ENCODE measurements around the gene PRKG1. TPM values are rescaled to one million over a fixed set of nuclear protein-coding genes. Genes with fewer than 3 reads are reported as not detected.
"Not testable (repeated sequence)": the region's sequence is repeated elsewhere in the genome, so short reads cannot be mapped to it uniquely, and the experiment has no call there.

The PRKG1 gene
- total and polyA plus RNA-seq, 8 donors, result 1.2 to 9.6 (median 2.9) TPM

- 70 to 76% methylated on average over 6 of the region's 6 CpGs for WGBS, 2 donors
- intact Hi-C loops (cut with DNase I), result no loop called here
- Histone ChIP-seq H3K4me3 (no peak overlapping the region), H3K4me1 (no peaks in the 10 kb centered on the region), H3K27me3 (no peaks in the 10 kb centered on the region), H3K27ac (no peak overlapping the region), H3K36me3 (no peaks in the 10 kb centered on the region), H3K9me3 (no peaks in the 10 kb centered on the region)
- no peak for FAIRE-seq
- TF ChIP-seq CTCF (IDR thresholded peaks at IDR 0.05), result no peak
- DNase-seq, result no peak
- ATAC-seq, result no peak
Measured at GRCh38 chr10:52032681-52033629, 958.7 kb downstream of the PRKG1 start.

DNA sequence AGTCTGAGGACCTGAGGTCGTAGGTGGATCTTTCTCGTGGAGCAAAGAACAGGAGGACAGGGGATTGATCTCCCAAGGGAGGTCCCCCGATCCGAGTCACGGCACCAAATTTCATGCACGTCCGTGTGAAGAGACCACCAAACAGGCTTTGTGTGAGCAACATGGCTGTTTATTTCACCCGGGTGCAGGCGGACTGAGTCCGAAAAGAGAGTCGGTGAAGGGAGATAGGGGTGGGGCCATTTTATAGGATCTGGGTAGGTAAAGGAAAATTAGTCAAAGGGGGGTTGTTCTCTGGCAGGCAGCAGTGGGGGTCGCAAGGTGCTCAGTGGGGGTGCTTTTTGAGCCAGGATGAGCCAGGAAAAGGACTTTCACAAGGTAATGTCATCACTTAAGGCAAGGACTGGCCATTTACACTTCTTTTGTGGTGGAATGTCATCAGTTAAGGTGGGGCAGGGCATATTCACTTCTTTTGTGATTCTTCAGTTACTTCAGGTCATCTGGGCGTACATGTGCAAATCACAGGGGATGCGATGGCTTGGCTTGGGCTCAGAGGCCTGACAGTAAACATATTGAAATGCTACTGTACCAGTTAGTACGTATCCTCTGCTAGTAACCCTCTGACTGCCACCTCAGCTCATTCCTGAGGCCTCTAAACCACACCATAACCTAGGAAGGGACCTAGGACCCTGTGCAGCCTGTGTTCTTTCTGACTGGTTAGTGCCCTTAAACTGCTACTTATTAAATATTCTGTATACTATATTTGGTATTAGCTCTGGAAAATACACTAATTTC is 964.9 kb downstream of the PRKG1 start:
- H3K4me1 ChIP-seq; FAIRE-seq; H3K9me3 ChIP-seq; H3K36me3 ChIP-seq; intact Hi-C loops (cut with DNase I); H3K27me3 ChIP-seq; DNase-seq; H3K4me3 ChIP-seq; H3K27ac ChIP-seq; ATAC-seq: not testable (repeated sequence)
- WGBS, 2 donors, result 84 to 95% methylated on average over 12 to 15 of the region's 15 CpGs

DNA sequence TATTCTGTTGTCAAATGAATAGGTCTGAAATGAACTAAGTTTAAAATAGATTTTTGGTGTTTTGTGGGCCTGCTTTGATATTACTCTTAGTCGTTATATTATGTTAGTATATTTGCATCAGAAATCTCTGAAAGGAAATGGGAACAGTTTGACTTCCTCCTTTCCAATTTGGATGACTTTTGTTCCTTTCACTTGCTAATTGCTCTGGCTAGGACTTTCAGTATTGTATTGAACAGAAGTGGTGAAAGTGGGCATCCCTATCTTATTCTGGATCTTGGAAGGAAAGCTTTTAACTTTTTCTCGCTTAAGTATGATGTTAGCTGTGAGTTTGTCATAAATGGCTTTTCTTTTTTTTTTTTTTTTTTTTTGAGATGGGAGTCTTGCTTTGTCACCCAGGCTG is 966.2 kb downstream of the PRKG1 start:
- intact Hi-C loops (cut with DNase I), result no loop called here
- no peak for ATAC-seq
- H3K36me3 ChIP-seq, result no peaks in the 10 kb centered on the region
- no peak overlapping the region for H3K4me3 ChIP-seq
- 41 to 92% methylated on average over 2 of the region's 2 CpGs for WGBS, 2 donors
- no peak overlapping the region for H3K27ac ChIP-seq
- FAIRE-seq, result no peak
- no peak for DNase-seq
- H3K27me3 ChIP-seq, result no peaks in the 10 kb centered on the region
- no peak for TF ChIP-seq CTCF (IDR thresholded peaks at IDR 0.05)
- no peaks in the 10 kb centered on the region for H3K4me1 ChIP-seq
- H3K9me3 ChIP-seq, result no peaks in the 10 kb centered on the region

DNA sequence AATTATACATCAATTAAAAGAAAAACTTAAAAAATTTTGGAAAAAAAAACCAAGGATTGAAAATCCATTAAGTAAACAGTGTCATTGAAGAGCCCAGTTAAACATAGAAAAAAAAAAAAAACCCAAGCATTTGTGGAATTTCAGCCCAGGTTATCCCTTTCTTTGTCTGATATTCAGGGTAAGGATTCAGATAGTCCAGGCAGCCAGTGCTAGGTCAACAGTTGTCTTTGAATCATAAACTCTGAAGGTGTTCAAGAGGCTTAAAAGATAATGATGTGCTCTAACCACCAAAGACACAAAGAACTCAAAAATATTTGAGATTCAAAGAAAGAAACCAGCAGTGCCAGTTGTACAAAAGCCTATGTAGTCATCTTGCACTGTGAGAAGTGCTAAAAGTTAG is 969.5 kb downstream of the PRKG1 start:
- TF ChIP-seq CTCF (IDR thresholded peaks at IDR 0.05), result no peak
- no peaks in the 10 kb centered on the region for H3K4me1 ChIP-seq
- FAIRE-seq, result no peak
- H3K9me3 ChIP-seq, result no peaks in the 10 kb centered on the region
- H3K36me3 ChIP-seq, result no peaks in the 10 kb centered on the region
- H3K4me3 ChIP-seq, result no peak overlapping the region
- H3K27ac ChIP-seq, result no peak overlapping the region
- no peak for DNase-seq
- H3K27me3 ChIP-seq, result no peaks in the 10 kb centered on the region
- intact Hi-C loops (cut with DNase I), result no loop called here
- ATAC-seq, result no peak

- FAIRE-seq (no peak), ATAC-seq (no peak), DNase-seq (no peak)
- TF ChIP-seq CTCF (IDR thresholded peaks at IDR 0.05), result no peak
- Histone ChIP-seq H3K27ac (no peak overlapping the region), H3K4me1 (no peaks in the 10 kb centered on the region), H3K36me3 (no peaks in the 10 kb centered on the region), H3K4me3 (no peak overlapping the region), H3K9me3 (no peaks in the 10 kb centered on the region), H3K27me3 (no peaks in the 10 kb centered on the region)
- intact Hi-C loops (cut with DNase I), result no loop called here
Measured at GRCh38 chr10:52048051-52048450, 973.8 kb downstream of the PRKG1 start.
